ENCODE data around the gene PRPF40B. TPM values are rescaled to one million over a fixed set of nuclear protein-coding genes. Genes with fewer than 3 reads are reported as not detected.
"Not testable (repeated sequence)": the region's sequence is repeated elsewhere in the genome, so short reads cannot be mapped to it uniquely, and the experiment has no call there.

Gene PRPF40B
- total RNA-seq, 1 experiment from 2014 or later: 12.3 TPM

GRCh38 chr12:49609059-49609874, 14.1 kb upstream of the PRPF40B start:
- no peak for DNase-seq (ENCODE audit: low spot score)

DNA sequence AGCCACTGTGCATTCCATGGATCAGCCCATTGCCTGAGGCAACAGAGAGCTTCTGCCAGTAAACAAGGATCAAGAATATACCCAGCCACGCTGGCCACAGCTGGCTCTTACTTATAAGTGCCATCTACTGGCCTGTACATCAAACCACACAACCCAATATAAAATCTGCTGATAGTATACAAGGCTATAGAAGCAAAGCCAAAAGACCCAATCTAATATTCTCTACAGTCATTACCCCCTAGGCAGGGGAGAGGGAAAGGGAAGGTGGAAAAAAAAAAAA, 13.5 kb upstream of the PRPF40B start:
- DNase-seq (ENCODE audit: low spot score): no peak

GRCh38 chr12:49610785-49611184, 12.6 kb upstream of the PRPF40B start:
- not testable (repeated sequence) for DNase-seq (ENCODE audit: low spot score)

GRCh38 chr12:49612210-49612609, 11.2 kb upstream of the PRPF40B start:
- no peak for DNase-seq (ENCODE audit: low spot score)

DNA sequence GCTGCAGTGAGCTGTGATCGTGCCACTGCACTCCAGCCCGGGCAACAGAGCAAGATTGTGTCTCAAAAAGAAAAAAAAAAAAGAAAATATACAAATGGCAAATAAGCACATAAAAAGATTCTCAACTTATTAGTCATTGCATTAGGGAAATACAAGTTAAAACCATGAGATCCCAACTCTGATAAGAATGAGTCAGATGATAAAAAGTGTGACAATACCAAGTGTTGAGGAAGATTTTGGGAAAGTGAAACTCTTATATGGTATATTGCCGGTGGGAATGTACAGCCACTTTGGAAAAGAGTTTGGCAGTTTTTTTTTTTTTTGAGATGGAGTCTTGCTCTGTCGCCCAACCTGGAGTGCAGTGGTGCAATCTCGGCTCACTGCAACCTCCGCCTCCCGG, 7.6 kb upstream of the PRPF40B start:
- DNase-seq (ENCODE audit: low spot score): no peak

DNA sequence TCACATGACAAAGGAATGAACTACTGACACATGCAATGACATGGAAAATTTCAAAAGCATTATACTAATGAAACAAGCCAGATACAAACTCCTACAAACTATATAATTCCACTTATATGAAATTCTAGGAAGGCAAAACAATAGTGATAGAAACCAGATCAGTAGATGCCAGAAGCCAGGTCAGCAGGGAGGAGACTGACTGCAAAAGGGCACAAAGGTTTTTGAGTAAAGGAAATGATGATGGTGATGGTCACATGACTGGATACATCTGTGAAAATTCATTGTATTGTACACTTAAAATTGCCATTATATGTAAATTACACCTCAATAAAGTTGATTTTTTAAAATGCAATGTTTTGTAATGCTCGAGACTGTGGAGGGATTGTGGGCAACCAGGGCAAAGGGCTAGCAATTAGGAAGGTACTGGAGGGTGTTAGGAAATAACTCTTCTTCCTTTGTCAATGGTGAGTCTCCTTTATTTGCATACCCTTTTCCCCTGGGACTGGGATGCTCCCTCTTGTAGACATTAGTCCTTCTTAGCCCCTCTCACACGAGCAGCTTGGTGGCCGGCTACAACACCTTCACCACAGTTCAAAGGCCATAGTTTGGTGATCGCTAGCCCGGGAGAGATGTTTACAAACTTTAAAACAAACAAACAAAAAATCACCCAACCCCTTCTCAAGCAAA, 6.7 kb upstream of the PRPF40B start:
- DNase-seq (ENCODE audit: low spot score): no peak

GRCh38 chr12:49618576-49618975, 4.8 kb upstream of the PRPF40B start:
- DNase-seq (ENCODE audit: low spot score): no peak

DNA sequence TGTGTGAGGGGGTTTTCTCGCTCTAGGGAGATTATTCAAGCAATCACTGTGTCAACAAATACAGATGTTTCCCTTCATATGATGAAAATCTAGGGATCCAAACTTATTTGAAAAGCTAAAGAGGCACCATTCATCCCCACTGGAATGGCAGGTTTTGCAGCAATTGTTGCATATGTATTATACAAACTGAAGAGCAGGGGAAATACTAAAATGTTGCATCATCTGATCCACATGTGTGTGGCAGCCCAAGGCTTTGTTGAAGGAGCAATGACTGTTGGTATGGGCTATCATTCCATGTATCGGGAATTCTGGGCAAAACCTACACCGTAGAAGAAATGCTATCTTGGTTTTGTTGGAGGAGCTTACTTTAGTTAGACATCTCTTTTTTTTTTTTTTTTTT, 4.1 kb upstream of the PRPF40B start:
- DNase-seq (ENCODE audit: low spot score): no peak

DNA sequence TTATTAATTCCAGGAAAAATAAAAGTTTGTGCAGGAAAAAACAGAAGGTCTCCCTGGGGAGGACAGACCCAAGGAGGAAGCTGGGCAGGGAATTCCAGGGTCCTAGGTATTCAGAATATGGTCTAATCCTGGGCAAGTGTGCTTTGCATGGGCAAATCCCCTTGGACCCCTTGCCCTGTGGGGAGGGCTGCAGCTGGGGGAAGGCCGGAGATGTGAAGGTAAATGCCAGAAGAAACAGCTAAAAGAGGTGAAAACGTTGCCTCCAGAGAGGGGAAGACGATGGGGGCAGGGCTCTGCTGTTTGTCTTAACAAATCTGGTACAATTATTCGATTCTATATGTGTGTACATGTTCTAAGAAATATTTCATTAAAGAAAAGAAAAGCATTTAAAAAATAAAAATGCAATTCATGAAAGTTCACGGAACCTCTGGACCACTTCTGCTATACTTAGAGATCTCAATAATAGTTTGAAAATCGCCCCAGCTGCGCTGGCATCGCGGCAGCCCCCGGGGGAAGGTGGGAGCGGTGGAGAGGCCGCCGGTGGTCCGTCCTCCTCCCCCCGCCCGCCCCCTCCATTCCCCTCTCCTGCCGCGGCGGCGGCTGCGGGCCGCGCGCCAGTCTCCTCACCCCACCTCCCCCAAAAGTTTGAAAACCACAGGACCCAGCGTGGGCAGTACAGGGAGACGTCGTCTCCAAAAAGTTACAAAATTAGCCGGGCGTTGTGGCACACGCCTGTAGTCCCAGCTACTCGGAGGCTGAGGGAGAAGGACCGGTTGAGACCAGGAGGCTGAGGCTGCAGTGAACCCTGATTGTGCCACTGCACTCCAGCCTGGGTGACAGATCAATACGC, 1.5 kb upstream of the PRPF40B start:
- no peak for DNase-seq (ENCODE audit: low spot score)

DNA sequence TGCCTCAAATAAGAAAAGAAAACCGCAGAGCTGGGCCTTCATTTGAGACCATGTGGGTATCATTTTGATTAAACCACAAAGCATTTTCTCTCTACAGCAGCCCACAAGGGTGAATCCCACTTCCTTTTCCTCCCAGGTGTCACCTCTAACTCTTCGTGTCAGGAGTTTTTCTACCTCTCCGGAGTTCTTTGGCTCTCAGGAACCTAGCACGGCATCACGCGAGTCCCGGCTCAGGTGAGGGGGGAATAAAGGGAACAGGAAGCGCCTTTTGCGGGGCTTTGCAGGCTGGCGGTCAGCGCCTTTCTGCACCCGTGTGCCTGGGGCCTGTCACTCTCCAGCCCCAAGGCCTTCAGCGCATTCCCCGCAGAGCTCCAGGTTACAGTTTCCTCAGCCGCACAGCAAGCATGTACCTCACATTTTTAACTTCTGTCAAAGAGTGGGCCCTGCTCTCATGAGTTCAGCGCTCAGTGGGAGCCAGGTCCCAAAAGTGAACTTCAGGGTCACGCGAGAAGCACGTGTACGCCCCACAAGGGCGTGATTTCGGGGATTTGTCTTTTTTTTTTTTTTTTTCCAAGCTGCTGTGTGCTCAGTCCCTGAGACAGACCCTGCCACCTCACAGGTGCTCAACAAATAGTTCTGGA, 740 bp upstream of the PRPF40B start:
- no peak for DNase-seq (ENCODE audit: low spot score)

- no peak for DNase-seq (ENCODE audit: low spot score)
These were observed 1.7 kb downstream of the PRPF40B start for GRCh38 chr12:49624921-49625577.

DNA sequence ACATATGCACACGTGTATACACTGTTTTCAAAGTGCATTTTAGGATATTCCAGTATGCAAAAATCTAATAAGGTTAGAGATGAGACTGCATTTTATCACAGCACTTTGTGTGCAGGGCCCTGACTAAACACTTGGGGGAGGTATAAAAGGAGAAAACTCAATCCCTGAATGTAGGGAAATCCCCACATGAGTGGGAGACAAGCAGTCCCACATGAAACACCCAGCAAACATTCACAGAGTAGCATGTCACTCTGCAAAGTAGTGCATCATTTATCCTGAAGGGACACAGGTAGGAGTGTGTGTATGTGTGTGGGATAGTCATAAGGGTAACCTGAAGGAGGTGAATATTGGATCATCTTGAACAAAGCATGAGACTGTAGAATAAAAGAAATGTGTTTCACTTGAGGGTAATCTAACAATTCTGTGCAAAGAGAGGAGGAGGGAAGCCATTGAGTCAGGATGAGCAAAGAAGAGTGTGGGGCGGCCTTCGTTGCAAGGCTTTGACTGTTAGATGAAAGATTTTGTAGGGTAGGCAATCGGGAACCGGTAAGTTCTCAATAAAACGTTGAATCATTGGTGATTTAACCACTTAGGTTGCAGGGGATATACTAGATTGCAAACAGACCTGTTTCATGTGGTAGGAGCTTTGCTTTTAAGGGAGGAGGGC, 2.9 kb downstream of the PRPF40B start:
- no peak for DNase-seq (ENCODE audit: low spot score)

DNA sequence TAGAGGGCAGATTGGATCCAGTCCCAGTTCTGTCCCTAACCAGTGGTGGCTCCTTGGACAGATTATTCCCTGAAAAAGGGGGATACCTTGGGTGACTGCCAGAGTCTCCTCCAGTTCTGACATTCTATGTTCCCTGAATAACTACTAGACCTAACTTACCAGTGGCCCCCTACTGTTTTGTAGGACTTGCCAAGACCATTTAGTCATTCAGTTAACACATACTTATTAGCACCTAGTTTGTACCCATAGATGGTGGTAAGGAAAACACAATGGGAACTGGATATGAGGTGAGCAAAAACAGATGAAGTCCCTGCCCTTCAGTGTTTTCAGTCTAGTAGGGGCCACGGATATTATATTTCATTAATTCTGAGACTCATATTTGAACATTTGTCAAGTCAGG, 3.5 kb downstream of the PRPF40B start:
- no peak for DNase-seq (ENCODE audit: low spot score)

GRCh38 chr12:49627752-49628360, 4.5 kb downstream of the PRPF40B start:
- no peak for DNase-seq (ENCODE audit: low spot score)

GRCh38 chr12:49631336-49631907, 8.1 kb downstream of the PRPF40B start:
- no peak for DNase-seq (ENCODE audit: low spot score)

GRCh38 chr12:49632401-49632800, 9.0 kb downstream of the PRPF40B start:
- DNase-seq (ENCODE audit: low spot score): no peak

GRCh38 chr12:49632986-49633702, 9.8 kb downstream of the PRPF40B start:
- no peak for DNase-seq (ENCODE audit: low spot score)

DNA sequence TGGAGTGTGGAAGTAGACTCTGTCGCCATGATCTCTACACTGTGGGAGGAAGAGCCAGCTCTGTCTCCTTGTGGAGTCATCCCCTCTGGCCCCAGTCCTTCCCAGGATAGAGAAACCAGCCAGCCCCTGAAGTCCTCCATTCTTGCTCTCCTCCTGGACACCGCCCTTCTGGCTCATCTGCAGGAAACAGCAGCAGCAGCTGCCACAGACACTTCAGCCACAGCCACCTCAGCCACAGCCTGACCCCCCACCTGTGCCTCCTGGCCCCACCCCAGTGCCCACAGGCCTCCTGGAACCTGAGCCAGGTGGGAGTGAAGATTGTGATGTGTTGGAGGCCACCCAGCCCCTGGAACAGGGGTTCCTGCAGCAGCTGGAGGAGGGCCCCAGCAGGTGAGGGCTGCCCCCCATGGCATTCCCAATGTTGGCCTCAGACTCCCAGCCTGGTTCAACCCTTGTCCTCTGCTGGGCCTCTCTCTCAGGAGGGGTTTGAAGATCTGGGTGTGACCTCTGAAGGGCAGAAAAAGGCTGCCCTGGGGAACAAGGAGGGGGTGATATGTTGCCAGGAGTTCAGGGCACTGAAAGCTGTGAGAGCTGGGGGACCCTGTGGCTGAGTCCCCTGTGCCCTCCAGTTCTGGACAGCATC, 10.5 kb downstream of the PRPF40B start:
- DNase-seq (ENCODE audit: low spot score): no peak

DNA sequence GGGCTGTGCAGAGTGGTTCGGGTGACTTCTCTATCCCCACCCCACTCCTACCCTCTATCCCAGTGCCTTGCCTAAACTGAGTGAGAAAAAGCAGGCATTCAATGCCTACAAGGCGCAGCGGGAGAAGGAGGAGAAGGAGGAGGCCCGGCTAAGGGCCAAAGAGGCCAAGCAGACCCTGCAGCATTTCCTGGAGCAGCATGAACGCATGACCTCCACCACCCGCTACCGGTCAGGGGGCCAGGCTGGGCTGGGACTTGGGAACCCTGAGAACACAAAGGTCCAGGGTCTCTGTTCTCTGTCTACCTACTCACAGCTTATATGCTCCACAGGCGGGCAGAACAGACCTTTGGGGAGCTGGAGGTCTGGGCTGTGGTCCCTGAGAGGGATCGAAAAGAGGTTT, 11.7 kb downstream of the PRPF40B start:
- no peak for DNase-seq (ENCODE audit: low spot score)
